ENCODE results near the gene BSN. TPM values are rescaled to one million over a fixed set of nuclear protein-coding genes. Genes with fewer than 3 reads are reported as not detected.

The BSN gene
- polyA plus RNA-seq, 2 donors, result 0.01 to 0.08 TPM

DNA sequence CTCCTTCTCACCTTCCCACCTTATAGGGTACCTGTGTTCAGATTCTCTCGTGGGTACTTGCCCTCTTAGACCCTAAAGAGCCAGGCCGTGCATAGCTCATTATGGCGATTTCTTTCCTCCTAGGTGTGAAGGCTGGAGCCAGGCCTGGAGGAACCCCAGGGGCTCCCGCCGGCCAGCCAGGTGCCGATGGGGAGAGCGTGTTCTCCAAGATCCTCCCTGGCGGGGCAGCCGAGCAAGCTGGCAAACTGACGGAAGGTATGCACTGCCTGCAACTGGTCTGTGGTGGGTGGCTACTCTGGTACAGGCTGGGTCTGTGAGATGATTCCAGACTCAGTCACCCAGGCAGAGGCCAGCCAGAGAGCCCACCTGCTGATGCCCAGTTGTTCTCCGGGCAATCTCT is 110.0 kb downstream of the BSN start:
- Histone ChIP-seq H3K4me1 (ENCODE audit: control insufficient read depth in 2 of 2, insufficient read depth in 2 of 2, low read length in 1 of 2) (peaks cover 0 to 5% of the 10 kb centered on the region in 2 donors), H3K27ac (ENCODE audit: low read depth in 2 of 2, low read length in 1 of 2) (no peak overlapping the region), H3K36me3 (ENCODE audit: control insufficient read depth in 2 of 2, insufficient read depth in 2 of 2, low read length in 1 of 2) (no peaks in the 10 kb centered on the region), H3K27me3 (ENCODE audit: control insufficient read depth in 1 of 2, insufficient read depth in 2 of 2, low read length in 2 of 2) (no peaks in the 10 kb centered on the region), H3K4me3 (ENCODE audit: low read depth in 1 of 2, low read length in 2 of 2) (no peak overlapping the region), H3K9me3 (ENCODE audit: control insufficient read depth in 2 of 2, insufficient read depth in 1 of 2, low read depth in 1 of 2, low read length in 1 of 2) (no peaks in the 10 kb centered on the region)
- 77 to 89% methylated on average over 11 of the region's 11 CpGs for WGBS, 2 donors

DNA sequence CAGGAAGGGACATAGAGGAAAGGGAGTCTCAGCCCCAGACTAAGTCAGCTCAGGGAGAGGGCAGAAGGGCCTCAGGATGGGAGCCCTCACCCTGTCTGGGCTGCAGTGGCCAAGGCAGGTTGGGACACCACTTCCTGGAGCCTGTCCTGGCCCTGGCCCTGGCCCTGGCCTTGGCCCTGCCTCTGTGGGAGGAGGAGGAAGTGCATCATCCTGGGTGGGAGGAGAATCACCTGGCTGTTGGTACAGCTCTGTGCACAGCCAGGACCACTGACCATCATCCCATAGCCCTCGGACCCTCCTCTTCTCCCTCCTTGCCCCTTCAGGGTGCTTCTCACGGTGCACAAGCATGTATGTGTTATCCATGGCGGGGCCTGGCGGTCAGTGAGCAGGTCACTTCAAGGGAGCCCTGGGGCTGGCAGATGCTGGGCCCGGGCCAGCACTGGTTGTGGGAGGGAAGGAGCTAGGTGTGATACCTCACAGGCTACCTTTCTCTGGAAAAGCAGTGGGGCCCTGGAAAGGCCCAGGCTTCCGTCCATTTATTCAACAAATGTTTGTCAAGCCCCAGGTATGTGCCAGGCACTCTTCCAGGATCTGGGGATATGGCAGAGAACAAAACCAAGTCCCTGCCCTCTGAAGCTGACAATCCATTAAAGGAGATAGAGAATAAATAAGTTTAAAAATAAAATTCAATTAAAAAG is 111.7 kb downstream of the BSN start:
- no peak overlapping the region for H3K27ac ChIP-seq (ENCODE audit: low read depth in 2 of 2, low read length in 1 of 2)
- H3K4me3 ChIP-seq (ENCODE audit: low read depth in 1 of 2, low read length in 2 of 2), result no peak overlapping the region
- peaks cover 0 to 5% of the 10 kb centered on the region in 2 donors for H3K4me1 ChIP-seq (ENCODE audit: control insufficient read depth in 2 of 2, insufficient read depth in 2 of 2, low read length in 1 of 2)
- 73 to 80% methylated on average over 6 of the region's 6 CpGs for WGBS, 2 donors
- no peaks in the 10 kb centered on the region for H3K36me3 ChIP-seq (ENCODE audit: control insufficient read depth in 2 of 2, insufficient read depth in 2 of 2, low read length in 1 of 2)
- H3K9me3 ChIP-seq (ENCODE audit: control insufficient read depth in 2 of 2, insufficient read depth in 1 of 2, low read depth in 1 of 2, low read length in 1 of 2), result no peaks in the 10 kb centered on the region
- H3K27me3 ChIP-seq (ENCODE audit: control insufficient read depth in 1 of 2, insufficient read depth in 2 of 2, low read length in 2 of 2), result no peaks in the 10 kb centered on the region

DNA sequence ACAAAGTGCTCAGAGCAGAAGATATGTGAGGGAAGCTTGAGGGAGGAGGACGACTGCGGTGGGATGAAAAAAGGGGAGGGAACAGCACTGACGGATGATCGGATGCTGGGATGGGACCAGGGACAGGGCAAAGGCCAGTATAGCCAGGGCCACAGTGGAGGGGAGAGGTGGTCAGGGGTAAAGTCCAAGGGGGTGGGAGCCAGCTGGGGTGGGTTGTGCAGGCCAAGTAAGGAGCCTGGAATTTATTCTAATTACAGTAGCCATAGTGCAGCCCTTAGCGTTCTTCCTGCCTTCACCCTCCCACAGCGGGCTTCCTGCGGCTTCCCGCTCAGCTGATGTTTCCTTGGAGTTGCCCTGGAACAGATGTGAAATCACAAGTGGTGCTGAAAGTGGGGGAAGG is 112.3 kb downstream of the BSN start:
- no peaks in the 10 kb centered on the region for H3K36me3 ChIP-seq (ENCODE audit: control insufficient read depth in 2 of 2, insufficient read depth in 2 of 2, low read length in 1 of 2)
- WGBS, 2 donors, result 53 to 59% methylated on average over 8 of the region's 8 CpGs
- no peaks in the 10 kb centered on the region for H3K9me3 ChIP-seq (ENCODE audit: control insufficient read depth in 2 of 2, insufficient read depth in 1 of 2, low read depth in 1 of 2, low read length in 1 of 2)
- peaks cover 0 to 5% of the 10 kb centered on the region in 2 donors for H3K4me1 ChIP-seq (ENCODE audit: control insufficient read depth in 2 of 2, insufficient read depth in 2 of 2, low read length in 1 of 2)
- no peak overlapping the region for H3K4me3 ChIP-seq (ENCODE audit: low read depth in 1 of 2, low read length in 2 of 2)
- H3K27me3 ChIP-seq (ENCODE audit: control insufficient read depth in 1 of 2, insufficient read depth in 2 of 2, low read length in 2 of 2), result no peaks in the 10 kb centered on the region
- H3K27ac ChIP-seq (ENCODE audit: low read depth in 2 of 2, low read length in 1 of 2), result no peak overlapping the region

DNA sequence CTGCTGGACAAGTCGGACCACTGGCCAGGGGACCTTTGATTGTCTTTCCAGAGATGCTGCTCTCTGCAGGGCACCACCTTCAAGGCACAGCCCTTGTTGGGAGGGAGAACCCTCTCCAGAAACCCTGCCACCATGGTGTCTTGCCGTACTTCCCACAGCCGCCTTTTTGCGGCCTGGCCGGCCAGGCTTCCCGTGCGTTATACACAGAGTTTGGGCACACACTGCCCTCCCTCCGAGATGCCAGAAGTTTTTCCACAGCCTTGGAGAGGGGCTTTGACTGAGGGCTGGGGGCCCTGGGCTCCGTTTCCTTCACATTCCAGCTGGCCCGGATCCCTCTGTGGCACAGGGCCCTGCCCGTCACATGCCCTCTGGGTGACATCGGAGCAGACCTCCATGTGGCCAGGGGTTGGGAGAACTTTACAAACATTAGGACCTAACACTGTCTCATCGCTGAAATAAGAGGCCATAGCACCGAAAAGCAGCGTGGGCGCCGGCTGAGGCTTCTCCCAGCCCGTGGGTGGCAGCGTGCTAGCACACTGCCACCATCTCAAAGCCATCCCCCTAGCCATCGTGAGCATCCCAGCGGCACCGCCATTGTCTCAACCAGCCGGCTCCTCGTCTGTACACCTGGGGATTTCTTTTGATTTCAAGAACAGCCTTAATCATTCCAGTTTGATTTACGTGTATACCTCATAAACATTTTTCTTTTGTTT is 113.6 kb downstream of the BSN start:
- no peak overlapping the region for H3K27ac ChIP-seq (ENCODE audit: low read depth in 2 of 2, low read length in 1 of 2)
- 74 to 79% methylated on average over 25 of the region's 25 CpGs for WGBS, 2 donors
- no peaks in the 10 kb centered on the region for H3K9me3 ChIP-seq (ENCODE audit: control insufficient read depth in 2 of 2, insufficient read depth in 1 of 2, low read depth in 1 of 2, low read length in 1 of 2)
- H3K4me3 ChIP-seq (ENCODE audit: low read depth in 1 of 2, low read length in 2 of 2), result no peak overlapping the region
- peaks cover 0 to 5% of the 10 kb centered on the region in 2 donors for H3K4me1 ChIP-seq (ENCODE audit: control insufficient read depth in 2 of 2, insufficient read depth in 2 of 2, low read length in 1 of 2)
- no peaks in the 10 kb centered on the region for H3K36me3 ChIP-seq (ENCODE audit: control insufficient read depth in 2 of 2, insufficient read depth in 2 of 2, low read length in 1 of 2)
- H3K27me3 ChIP-seq (ENCODE audit: control insufficient read depth in 1 of 2, insufficient read depth in 2 of 2, low read length in 2 of 2), result no peaks in the 10 kb centered on the region

DNA sequence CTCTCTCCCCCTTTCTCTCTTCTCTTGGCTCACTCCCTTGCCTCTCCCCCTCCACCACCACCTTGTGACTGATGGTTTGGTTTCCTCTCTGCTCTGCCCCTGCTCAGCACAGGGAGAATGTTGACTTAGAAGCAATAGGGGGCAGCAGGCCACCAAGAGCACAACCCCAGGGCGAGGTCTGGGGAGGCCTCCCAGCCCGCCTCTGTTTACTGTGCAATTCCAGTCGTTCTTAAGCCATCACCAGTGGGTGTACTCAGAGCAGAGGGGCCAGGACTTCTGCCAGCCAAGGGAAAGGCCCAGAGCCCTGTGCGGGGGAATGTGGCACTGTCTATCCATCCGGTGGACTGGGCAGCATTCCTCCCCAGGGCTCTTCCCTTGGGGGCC is 114.1 kb downstream of the BSN start:
- Histone ChIP-seq H3K36me3 (ENCODE audit: control insufficient read depth in 2 of 2, insufficient read depth in 2 of 2, low read length in 1 of 2) (no peaks in the 10 kb centered on the region), H3K27ac (ENCODE audit: low read depth in 2 of 2, low read length in 1 of 2) (no peak overlapping the region), H3K4me1 (ENCODE audit: control insufficient read depth in 2 of 2, insufficient read depth in 2 of 2, low read length in 1 of 2) (peaks cover 0 to 9% of the 10 kb centered on the region in 2 donors), H3K27me3 (ENCODE audit: control insufficient read depth in 1 of 2, insufficient read depth in 2 of 2, low read length in 2 of 2) (no peaks in the 10 kb centered on the region), H3K4me3 (ENCODE audit: low read depth in 1 of 2, low read length in 2 of 2) (no peak overlapping the region), H3K9me3 (ENCODE audit: control insufficient read depth in 2 of 2, insufficient read depth in 1 of 2, low read depth in 1 of 2, low read length in 1 of 2) (no peaks in the 10 kb centered on the region)
- WGBS, 2 donors, result 14 to 20% methylated on average over 5 of the region's 5 CpGs

DNA sequence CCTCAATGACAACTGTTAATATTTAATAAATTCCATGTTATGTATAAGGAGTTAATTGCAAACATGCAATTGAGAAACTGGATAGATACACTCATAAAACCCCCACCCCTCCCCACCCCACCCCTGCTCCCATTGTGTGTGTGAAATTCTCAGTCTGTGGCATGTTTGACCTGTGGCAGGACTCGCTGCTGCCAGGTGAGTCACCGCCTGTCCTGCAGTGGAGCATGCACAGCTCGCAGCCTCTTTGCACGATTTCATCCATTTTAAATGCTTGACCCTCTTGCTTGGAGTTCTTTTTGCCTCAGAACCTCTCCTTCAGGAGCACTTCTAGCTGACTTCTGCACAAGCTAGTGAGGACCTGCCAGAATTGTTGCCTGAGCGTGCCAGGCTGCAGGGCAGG is 114.6 kb downstream of the BSN start:
- H3K36me3 ChIP-seq (ENCODE audit: control insufficient read depth in 2 of 2, insufficient read depth in 2 of 2, low read length in 1 of 2), result no peaks in the 10 kb centered on the region
- no peak overlapping the region for H3K27ac ChIP-seq (ENCODE audit: low read depth in 2 of 2, low read length in 1 of 2)
- WGBS, 2 donors, result 41 to 50% methylated on average over 5 of the region's 5 CpGs

DNA sequence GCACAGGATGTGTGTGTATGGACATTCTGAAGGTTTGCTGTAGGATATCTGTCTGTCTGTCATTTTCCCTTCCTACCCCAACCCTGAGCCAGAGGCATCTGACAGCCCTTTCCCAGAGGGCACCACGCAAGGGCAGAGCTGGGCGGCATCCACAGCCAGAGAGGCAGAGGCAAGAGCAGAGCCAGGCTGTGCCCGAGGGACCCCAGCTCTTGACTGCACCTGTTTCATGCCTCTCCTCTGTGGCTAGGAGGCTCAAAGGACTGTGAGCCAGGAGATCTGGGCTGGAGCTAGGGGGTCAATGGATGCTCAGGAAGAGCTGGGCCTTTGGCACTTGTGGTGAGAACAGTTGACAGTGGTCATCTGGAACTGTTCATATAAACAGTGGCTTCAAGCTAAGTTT is 115.1 kb downstream of the BSN start:
- Histone ChIP-seq H3K9me3 (ENCODE audit: control insufficient read depth in 2 of 2, insufficient read depth in 1 of 2, low read depth in 1 of 2, low read length in 1 of 2) (no peaks in the 10 kb centered on the region), H3K27ac (ENCODE audit: low read depth in 2 of 2, low read length in 1 of 2) (no peak overlapping the region), H3K36me3 (ENCODE audit: control insufficient read depth in 2 of 2, insufficient read depth in 2 of 2, low read length in 1 of 2) (no peaks in the 10 kb centered on the region), H3K4me3 (ENCODE audit: low read depth in 1 of 2, low read length in 2 of 2) (no peak overlapping the region), H3K27me3 (ENCODE audit: control insufficient read depth in 1 of 2, insufficient read depth in 2 of 2, low read length in 2 of 2) (no peaks in the 10 kb centered on the region), H3K4me1 (ENCODE audit: control insufficient read depth in 2 of 2, insufficient read depth in 2 of 2, low read length in 1 of 2) (peaks cover 0 to 10% of the 10 kb centered on the region in 2 donors)
- 51 to 63% methylated on average over 3 of the region's 3 CpGs for WGBS, 2 donors

More for the DNA sequence above, 114.6 kb downstream of the BSN start:
- H3K9me3 ChIP-seq (ENCODE audit: control insufficient read depth in 2 of 2, insufficient read depth in 1 of 2, low read depth in 1 of 2, low read length in 1 of 2), result no peaks in the 10 kb centered on the region
- H3K4me3 ChIP-seq (ENCODE audit: low read depth in 1 of 2, low read length in 2 of 2), result no peak overlapping the region
- H3K4me1 ChIP-seq (ENCODE audit: control insufficient read depth in 2 of 2, insufficient read depth in 2 of 2, low read length in 1 of 2), result peaks cover 0 to 10% of the 10 kb centered on the region in 2 donors
- no peaks in the 10 kb centered on the region for H3K27me3 ChIP-seq (ENCODE audit: control insufficient read depth in 1 of 2, insufficient read depth in 2 of 2, low read length in 2 of 2)

DNA sequence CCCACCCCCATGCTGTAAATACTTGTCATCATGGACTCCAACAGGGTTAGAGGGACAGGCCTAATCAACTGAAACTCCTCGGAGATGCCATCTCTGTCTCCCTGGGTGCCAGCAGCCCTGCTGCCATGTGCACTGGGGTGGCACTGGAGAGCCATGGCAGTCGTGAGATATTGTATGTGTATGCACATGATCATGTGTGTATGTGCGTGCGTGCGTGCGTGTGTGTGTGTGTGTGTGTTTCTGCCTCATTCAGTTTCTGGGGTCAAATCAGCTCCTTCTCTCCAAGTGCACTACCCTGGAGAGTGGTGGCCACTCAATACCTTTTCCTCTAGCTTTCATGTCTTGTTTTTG is 116.6 kb downstream of the BSN start:
- H3K4me1 ChIP-seq (ENCODE audit: control insufficient read depth in 2 of 2, insufficient read depth in 2 of 2, low read length in 1 of 2), result peaks cover 0 to 19% of the 10 kb centered on the region in 2 donors
- 60 to 62% methylated on average over 6 of the region's 6 CpGs for WGBS, 2 donors
- H3K27me3 ChIP-seq (ENCODE audit: control insufficient read depth in 1 of 2, insufficient read depth in 2 of 2, low read length in 2 of 2), result no peaks in the 10 kb centered on the region
- H3K36me3 ChIP-seq (ENCODE audit: control insufficient read depth in 2 of 2, insufficient read depth in 2 of 2, low read length in 1 of 2), result peaks cover 0 to 3% of the 10 kb centered on the region in 2 donors
- H3K27ac ChIP-seq (ENCODE audit: low read depth in 2 of 2, low read length in 1 of 2), result no peak overlapping the region
- H3K9me3 ChIP-seq (ENCODE audit: control insufficient read depth in 2 of 2, insufficient read depth in 1 of 2, low read depth in 1 of 2, low read length in 1 of 2), result no peaks in the 10 kb centered on the region
- H3K4me3 ChIP-seq (ENCODE audit: low read depth in 1 of 2, low read length in 2 of 2), result no peak overlapping the region

DNA sequence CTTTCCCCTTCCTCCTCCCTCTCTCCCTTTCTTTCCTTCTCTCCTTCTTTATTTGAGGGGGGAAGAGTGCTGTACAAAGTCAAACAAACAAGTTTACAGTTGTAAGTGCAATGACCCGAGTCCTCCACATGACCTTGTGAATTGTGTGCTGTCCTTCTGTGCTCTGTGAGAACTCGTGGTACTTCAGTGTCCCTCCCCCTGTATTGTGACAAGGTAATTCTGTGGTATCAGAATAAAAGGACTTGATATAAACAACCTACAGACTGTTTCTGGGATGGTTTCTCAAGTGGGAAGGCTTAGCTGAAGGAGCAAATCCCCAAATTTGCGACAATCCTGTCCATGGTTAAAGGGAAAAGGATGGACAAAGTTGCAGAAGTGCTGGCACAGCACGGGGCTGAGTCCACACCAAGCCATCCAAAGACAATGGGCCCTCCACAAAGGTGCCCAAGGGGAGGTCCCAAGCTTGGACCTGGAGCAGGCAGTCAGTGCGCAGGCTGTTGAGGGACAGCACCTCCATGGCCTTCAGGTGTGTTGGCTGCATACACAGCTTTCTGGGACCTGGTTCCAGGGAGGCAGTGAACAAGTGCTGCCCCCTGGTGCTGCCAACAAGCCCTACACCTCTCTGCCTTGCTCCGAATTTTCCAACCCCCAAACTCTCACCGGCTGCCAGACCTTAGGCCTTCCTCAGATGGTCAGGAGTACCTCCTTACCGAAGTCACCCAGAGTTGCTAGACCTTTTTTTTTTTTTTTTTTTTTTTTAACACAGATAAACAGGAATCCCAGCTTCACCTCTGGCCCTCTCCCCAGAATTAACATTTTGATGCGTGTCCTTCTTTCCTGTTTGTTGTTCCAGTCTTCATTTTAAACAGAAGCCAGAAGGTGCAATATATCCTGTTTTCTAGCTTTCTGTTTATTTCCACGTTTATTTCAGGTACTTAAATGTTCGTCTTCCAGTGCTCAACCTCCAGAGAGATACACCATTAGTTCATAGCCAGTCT is 117.3 kb downstream of the BSN start:
- Histone ChIP-seq H3K4me1 (ENCODE audit: control insufficient read depth in 2 of 2, insufficient read depth in 2 of 2, low read length in 1 of 2) (peaks cover 0 to 20% of the 10 kb centered on the region in 2 donors), H3K4me3 (ENCODE audit: low read depth in 1 of 2, low read length in 2 of 2) (no peak overlapping the region), H3K36me3 (ENCODE audit: control insufficient read depth in 2 of 2, insufficient read depth in 2 of 2, low read length in 1 of 2) (peaks cover 0 to 9% of the 10 kb centered on the region in 2 donors), H3K27me3 (ENCODE audit: control insufficient read depth in 1 of 2, insufficient read depth in 2 of 2, low read length in 2 of 2) (no peaks in the 10 kb centered on the region), H3K9me3 (ENCODE audit: control insufficient read depth in 2 of 2, insufficient read depth in 1 of 2, low read depth in 1 of 2, low read length in 1 of 2) (no peaks in the 10 kb centered on the region), H3K27ac (ENCODE audit: low read depth in 2 of 2, low read length in 1 of 2) (no peak overlapping the region)
- WGBS, 2 donors, result 38 to 41% methylated on average over 11 of the region's 11 CpGs

Data from esophagus (tissue), 2 donors.